WTC11 (cell line): ENCODE measurements around the gene QRFP. TPM values are rescaled to one million over a fixed set of nuclear protein-coding genes. Genes with fewer than 3 reads are reported as not detected.

Experiments
- ATAC-seq: fragments of 200-7000 bp; cut with Tn5 transposase; 2 replicates; pipeline ENCODE4 v1.10.0; 2021; ENCODE audit warnings: mild to moderate bottlenecking, moderate library complexity
- CTCF ChIA-PET: fragments of 300-600 bp; sonication (Branson Sonifier 250); formaldehyde crosslinking; loops from one replicate; lab custom pipeline; 2021; ENCODE audit warnings: antibody characterized with exemption; lab: Charles Lee
- POLR2A ChIA-PET: fragments of 350-600 bp; sonication (Branson Sonifier 250); formaldehyde crosslinking; loops from one replicate; lab custom pipeline; 2021; ENCODE audit warnings: antibody characterized with exemption; lab: Charles Lee
- DNase-seq: peaks from one replicate; pipeline ENCODE4 v3.0.0; 2021; ENCODE audit warnings: low spot score
- H3K27ac Mint-ChIP-seq: 2 replicates; pipeline ENCODE4 v1.8.0; 2021; ENCODE audit warnings: mixed read lengths
- H3K27me3 Mint-ChIP-seq: 2 replicates; pipeline ENCODE4 v1.8.0; 2021; ENCODE audit warnings: low read depth, mild to moderate bottlenecking, moderate library complexity, mixed read lengths
- H3K36me3 Mint-ChIP-seq: 2 replicates; pipeline ENCODE4 v1.8.0; 2021; ENCODE audit warnings: mixed read lengths
- H3K4me1 Mint-ChIP-seq: 2 replicates; pipeline ENCODE4 v1.8.0; 2022; ENCODE audit warnings: mixed read lengths
- H3K4me3 Mint-ChIP-seq: 2 replicates; pipeline ENCODE4 v1.8.0; 2021; ENCODE audit warnings: mild to moderate bottlenecking, moderate library complexity, mixed read lengths
- H3K9me3 Mint-ChIP-seq: 2 replicates; pipeline ENCODE4 v1.8.0; 2021; ENCODE audit warnings: mixed read lengths
- CREB1 ChIP-seq: sonication (generic); formaldehyde crosslinking; IDR thresholded peaks from 2 replicates; pipeline ENCODE4 v1.8.0; 2023; ENCODE audit warnings: mild to moderate bottlenecking, missing genetic modification reagents
- CREM ChIP-seq: sonication (generic); formaldehyde crosslinking; IDR thresholded peaks from 2 replicates; pipeline ENCODE4 v1.8.1; 2022; ENCODE audit warnings: mild to moderate bottlenecking, missing genetic modification reagents, moderate library complexity
- ELF4 ChIP-seq: sonication (generic); formaldehyde crosslinking; IDR thresholded peaks from 2 replicates; pipeline ENCODE4 v1.8.1; 2022; ENCODE audit warnings: low read depth, mild to moderate bottlenecking, moderate library complexity, missing genetic modification reagents
- HMGA2 ChIP-seq: fragments of 250-450 bp; sonication (Bioruptor Pico); IDR thresholded peaks from 2 replicates; pipeline ENCODE4 v1.4.0; 2021; ENCODE audit warnings: mild to moderate bottlenecking, moderate library complexity
- JUN ChIP-seq: sonication (generic); formaldehyde crosslinking; IDR thresholded peaks from 2 replicates; pipeline ENCODE4 v1.8.0; 2023; ENCODE audit warnings: mild to moderate bottlenecking, missing genetic modification reagents
- KAT7 ChIP-seq: sonication (generic); formaldehyde crosslinking; IDR thresholded peaks from 2 replicates; pipeline ENCODE4 v1.8.1; 2023; ENCODE audit warnings: missing genetic modification reagents, mild to moderate bottlenecking, borderline replicate concordance
- NFE2L1 ChIP-seq: sonication (generic); formaldehyde crosslinking; IDR thresholded peaks from 2 replicates; pipeline ENCODE4 v1.8.1; 2023; ENCODE audit warnings: missing genetic modification reagents
- NR2C2 ChIP-seq: sonication (generic); formaldehyde crosslinking; IDR thresholded peaks from 2 replicates; pipeline ENCODE4 v1.8.0; 2022; ENCODE audit warnings: mild to moderate bottlenecking, missing genetic modification reagents
- SOX15 ChIP-seq: fragments of 250-450 bp; sonication (Bioruptor Pico); IDR thresholded peaks from 2 replicates; pipeline ENCODE4 v1.9.0; 2021; ENCODE audit warnings: mild to moderate bottlenecking
- TEAD4 ChIP-seq: sonication (generic); formaldehyde crosslinking; IDR thresholded peaks from 2 replicates; pipeline ENCODE4 v1.8.0; 2022; ENCODE audit warnings: mild to moderate bottlenecking, missing genetic modification reagents
- ZNF219 ChIP-seq: sonication (generic); formaldehyde crosslinking; IDR thresholded peaks from 2 replicates; pipeline ENCODE4 v1.8.0; 2023; ENCODE audit warnings: missing genetic modification reagents, mild to moderate bottlenecking, borderline replicate concordance
- ZNF396 ChIP-seq: fragments of 250-450 bp; sonication (Bioruptor Pico); IDR thresholded peaks from 2 replicates; pipeline ENCODE4 v1.8.0; 2021; ENCODE audit warnings: mild to moderate bottlenecking, moderate library complexity, borderline replicate concordance
- total RNA-seq: library from RNA; stranded (reverse); gene quantifications from 3 replicates; pipeline ENCODE4 v1.2.3, GENCODE V29; 2021
- TF ChIP-seq, protein P1 (sequence below): fragments of 250-450 bp; sonication (Bioruptor Pico); IDR thresholded peaks from 2 replicates; pipeline ENCODE4 v1.9.0; 2021; ENCODE audit warnings: moderate library complexity, mild to moderate bottlenecking, inconsistent platforms, borderline replicate concordance
- TF ChIP-seq, protein P2 (sequence below): sonication (generic); formaldehyde crosslinking; IDR thresholded peaks from 2 replicates; pipeline ENCODE4 v1.8.1; 2022; ENCODE audit warnings: low read depth, missing genetic modification reagents, borderline replicate concordance
- TF ChIP-seq, protein P3 (sequence below): fragments of 250-450 bp; sonication (Bioruptor Pico); IDR thresholded peaks from 2 replicates; pipeline ENCODE4 v2.1.2; 2022; ENCODE audit warnings: mild to moderate bottlenecking, moderate library complexity
- TF ChIP-seq, protein P4 (sequence below): fragments of 200-600 bp; IDR thresholded peaks from 2 replicates; pipeline ENCODE4 v1.8.0; 2022; ENCODE audit warnings: antibody characterized with exemption
- TF ChIP-seq, protein P5 (sequence below): sonication (generic); formaldehyde crosslinking; IDR thresholded peaks from 2 replicates; pipeline ENCODE4 v1.8.1; 2023; ENCODE audit warnings: mild to moderate bottlenecking, missing genetic modification reagents, moderate library complexity
- TF ChIP-seq, protein P6 (sequence below): sonication (generic); formaldehyde crosslinking; IDR thresholded peaks from 2 replicates; pipeline ENCODE4 v1.8.1; 2022; ENCODE audit warnings: mild to moderate bottlenecking, moderate library complexity, missing genetic modification reagents
- TF ChIP-seq, protein P7 (sequence below): sonication (generic); formaldehyde crosslinking; IDR thresholded peaks from 2 replicates; pipeline ENCODE4 v1.8.1; 2023; ENCODE audit warnings: mild to moderate bottlenecking, missing genetic modification reagents

QRFP gene
- total RNA-seq, 1 experiment from 2014 or later, result not detected

DNA sequence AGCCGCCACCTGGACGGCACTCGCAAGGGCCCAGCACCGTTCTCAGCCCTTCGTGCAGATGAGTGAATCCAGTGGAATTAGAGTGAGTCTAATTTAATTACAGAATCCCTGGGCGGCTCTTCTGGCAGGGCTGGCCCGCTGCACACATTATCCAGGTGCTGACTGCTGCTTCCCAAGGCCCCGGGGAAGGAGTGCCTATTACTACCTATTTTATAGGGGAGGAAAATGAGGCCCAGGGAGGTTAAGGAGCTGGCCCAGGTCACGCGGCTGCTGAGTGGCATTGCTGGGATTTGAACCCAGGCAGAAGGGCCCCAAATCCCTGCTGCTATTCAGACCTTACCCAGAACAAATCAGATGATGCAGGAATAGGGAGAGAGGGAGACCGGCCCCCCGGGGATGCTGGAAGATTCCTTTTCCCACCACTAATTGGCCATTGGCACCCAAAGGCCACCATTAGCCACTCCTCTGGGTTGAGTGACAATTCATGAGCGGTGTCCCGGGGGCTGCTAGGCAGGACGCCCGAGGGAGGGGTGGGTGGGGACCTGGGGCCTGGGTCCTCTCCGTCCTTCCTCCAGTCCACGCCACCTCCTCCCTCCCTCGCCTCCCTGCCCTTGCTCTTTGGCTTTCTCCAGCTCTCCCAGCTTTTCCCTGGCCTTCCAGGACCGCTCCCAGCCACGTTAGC, 10.3 kb upstream of the QRFP start:
- ATAC-seq, result no peak
- H3K9me3 Mint-ChIP-seq, result no peaks in the 10 kb centered on the region
- H3K4me1 Mint-ChIP-seq, result no peaks in the 10 kb centered on the region
- ChIA-PET POLR2A (no interaction called here), CTCF (interaction anchor here (1.4 to 1.6 kb wide), 3 partner anchors 26 to 91 kb away, joined by 3 to 8 read pairs (median 4); no protein-coding TSS in a partner anchor)
- H3K36me3 Mint-ChIP-seq, result no peaks in the 10 kb centered on the region
- no peak for DNase-seq
- TF ChIP-seq TEAD4 (no peak), NR2C2 (no peak), ZNF219 (CRISPR knock-in tag) (no peak), CREB1 (CRISPR knock-in tag) (no peak)
- TF ChIP-seq, protein P1, sequence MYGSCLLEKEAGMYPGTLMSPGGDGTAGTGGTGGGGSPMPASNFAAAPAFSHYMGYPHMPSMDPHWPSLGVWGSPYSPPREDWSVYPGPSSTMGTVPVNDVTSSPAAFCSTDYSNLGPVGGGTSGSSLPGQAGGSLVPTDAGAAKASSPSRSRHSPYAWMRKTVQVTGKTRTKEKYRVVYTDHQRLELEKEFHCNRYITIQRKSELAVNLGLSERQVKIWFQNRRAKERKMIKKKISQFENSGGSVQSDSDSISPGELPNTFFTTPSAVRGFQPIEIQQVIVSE (CRISPR knock-in tag), result no peak
- TF ChIP-seq, protein P2, sequence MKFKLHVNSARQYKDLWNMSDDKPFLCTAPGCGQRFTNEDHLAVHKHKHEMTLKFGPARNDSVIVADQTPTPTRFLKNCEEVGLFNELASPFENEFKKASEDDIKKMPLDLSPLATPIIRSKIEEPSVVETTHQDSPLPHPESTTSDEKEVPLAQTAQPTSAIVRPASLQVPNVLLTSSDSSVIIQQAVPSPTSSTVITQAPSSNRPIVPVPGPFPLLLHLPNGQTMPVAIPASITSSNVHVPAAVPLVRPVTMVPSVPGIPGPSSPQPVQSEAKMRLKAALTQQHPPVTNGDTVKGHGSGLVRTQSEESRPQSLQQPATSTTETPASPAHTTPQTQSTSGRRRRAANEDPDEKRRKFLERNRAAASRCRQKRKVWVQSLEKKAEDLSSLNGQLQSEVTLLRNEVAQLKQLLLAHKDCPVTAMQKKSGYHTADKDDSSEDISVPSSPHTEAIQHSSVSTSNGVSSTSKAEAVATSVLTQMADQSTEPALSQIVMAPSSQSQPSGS (CRISPR knock-in tag), result no peak
- H3K27me3 Mint-ChIP-seq, result no peaks in the 10 kb centered on the region
- H3K27ac Mint-ChIP-seq, result no peak overlapping the region
- no peak overlapping the region for H3K4me3 Mint-ChIP-seq

DNA sequence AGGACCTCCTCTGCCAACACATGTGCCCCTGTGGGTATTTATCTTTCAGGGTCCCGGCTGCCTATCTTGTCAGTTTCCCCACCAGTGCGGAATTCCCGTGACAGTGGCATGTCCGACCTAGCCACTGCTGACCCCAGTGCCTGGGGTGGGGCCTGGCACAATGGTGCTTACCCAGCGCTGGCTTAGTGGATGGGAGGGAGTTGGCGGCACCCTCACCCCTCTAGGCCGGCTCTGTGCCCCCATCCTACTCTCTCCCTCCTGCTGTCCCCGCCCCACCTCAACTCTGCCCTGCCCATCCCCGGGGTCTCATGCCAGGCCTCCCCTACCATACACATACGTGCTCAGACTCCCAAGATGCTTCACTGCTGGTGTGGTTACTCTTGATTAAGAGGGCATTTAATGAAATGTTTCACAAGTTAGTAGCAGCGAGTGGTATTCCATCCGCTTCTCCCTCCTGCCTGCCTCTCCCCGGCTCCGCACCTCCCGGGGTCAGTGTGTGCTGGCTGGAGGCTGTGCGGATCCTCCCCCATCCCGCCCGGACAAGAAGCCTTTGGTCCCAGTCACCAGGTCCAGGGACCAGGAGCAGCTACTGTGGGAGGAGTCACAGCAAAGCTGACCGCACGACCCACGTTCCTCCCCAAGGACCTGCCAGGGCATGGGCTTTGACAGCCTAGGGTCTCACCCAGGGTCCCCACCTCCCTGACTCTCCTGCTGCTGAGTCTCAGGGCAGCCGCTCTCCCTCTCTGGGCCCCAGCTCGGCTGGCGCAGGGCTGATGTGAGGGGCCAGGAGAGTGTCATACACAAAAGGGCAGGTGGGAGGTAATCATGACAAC, 9.5 kb upstream of the QRFP start:
- ATAC-seq (no peak), DNase-seq (no peak)
- Mint-ChIP-seq H3K36me3 (no peaks in the 10 kb centered on the region), H3K27me3 (no peaks in the 10 kb centered on the region), H3K4me3 (no peak overlapping the region), H3K4me1 (no peaks in the 10 kb centered on the region), H3K9me3 (no peaks in the 10 kb centered on the region), H3K27ac (no peak overlapping the region)
- ChIA-PET CTCF (interaction anchor here (1.5 kb wide), 1 partner anchor 26 kb away, joined by 4 read pairs; no protein-coding TSS in a partner anchor), POLR2A (no interaction called here)
- TF ChIP-seq SOX15 (CRISPR knock-in tag) (no peak), KAT7 (no peak), ZNF219 (CRISPR knock-in tag) (no peak)
- TF ChIP-seq, protein P3, sequence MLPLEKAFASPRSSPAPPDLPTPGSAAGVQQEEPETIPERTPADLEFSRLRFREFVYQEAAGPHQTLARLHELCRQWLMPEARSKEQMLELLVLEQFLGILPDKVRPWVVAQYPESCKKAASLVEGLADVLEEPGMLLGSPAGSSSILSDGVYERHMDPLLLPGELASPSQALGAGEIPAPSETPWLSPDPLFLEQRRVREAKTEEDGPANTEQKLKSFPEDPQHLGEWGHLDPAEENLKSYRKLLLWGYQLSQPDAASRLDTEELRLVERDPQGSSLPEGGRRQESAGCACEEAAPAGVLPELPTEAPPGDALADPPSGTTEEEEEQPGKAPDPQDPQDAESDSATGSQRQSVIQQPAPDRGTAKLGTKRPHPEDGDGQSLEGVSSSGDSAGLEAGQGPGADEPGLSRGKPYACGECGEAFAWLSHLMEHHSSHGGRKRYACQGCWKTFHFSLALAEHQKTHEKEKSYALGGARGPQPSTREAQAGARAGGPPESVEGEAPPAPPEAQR (CRISPR knock-in tag), result no peak

DNA sequence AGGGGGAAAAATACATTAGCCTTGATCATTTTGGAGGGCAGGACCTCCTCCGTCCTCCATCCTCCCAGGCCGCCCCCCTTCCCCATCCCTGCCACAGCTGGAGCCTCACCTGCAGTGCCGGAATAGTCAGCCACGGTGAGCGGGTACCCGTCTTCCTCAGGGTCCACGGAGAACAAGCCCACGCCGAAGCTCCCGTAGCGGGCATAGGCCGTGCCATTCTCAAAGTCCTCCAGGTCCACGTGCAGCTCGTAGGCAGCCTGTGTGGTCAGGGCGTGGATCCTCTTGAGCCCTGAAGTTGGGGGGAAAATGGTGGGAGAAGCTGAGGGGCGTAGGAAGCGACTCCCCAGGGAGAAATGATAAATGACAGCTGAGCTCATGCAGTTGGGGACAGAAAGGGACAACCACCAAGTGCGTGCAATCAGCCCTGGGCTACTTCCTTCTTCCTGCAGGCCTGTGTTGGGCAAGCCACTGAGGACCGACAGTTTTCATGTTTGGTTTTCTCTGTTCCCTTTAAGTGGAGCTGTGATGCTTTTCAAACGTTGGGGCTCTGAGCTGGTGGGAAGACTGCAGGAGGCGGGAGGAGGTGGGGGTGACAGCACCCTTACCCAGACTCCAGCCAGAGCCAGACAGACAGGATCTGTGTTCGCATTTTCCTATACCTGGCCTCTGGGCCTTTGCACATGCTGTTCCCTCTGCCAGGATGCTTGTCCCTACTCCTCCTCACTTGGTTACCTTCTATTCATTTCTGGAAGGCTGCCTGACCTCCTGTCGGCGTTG, 8.7 kb upstream of the QRFP start:
- ChIA-PET CTCF (no interaction called here), POLR2A (no interaction called here)
- Mint-ChIP-seq H3K9me3 (no peaks in the 10 kb centered on the region), H3K27me3 (no peaks in the 10 kb centered on the region), H3K27ac (no peak overlapping the region), H3K36me3 (no peaks in the 10 kb centered on the region), H3K4me1 (no peaks in the 10 kb centered on the region), H3K4me3 (no peak overlapping the region)
- DNase-seq (no peak), ATAC-seq (no peak)
- TF ChIP-seq HMGA2 (CRISPR knock-in tag) (no peak), ELF4 (CRISPR knock-in tag) (no peak), CREM (no peak), ZNF396 (CRISPR knock-in tag) (no peak), JUN (CRISPR knock-in tag) (no peak), NFE2L1 (CRISPR knock-in tag) (no peak)
- TF ChIP-seq, protein P4, sequence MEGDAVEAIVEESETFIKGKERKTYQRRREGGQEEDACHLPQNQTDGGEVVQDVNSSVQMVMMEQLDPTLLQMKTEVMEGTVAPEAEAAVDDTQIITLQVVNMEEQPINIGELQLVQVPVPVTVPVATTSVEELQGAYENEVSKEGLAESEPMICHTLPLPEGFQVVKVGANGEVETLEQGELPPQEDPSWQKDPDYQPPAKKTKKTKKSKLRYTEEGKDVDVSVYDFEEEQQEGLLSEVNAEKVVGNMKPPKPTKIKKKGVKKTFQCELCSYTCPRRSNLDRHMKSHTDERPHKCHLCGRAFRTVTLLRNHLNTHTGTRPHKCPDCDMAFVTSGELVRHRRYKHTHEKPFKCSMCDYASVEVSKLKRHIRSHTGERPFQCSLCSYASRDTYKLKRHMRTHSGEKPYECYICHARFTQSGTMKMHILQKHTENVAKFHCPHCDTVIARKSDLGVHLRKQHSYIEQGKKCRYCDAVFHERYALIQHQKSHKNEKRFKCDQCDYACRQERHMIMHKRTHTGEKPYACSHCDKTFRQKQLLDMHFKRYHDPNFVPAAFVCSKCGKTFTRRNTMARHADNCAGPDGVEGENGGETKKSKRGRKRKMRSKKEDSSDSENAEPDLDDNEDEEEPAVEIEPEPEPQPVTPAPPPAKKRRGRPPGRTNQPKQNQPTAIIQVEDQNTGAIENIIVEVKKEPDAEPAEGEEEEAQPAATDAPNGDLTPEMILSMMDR, result no peak
- TF ChIP-seq, protein P5, sequence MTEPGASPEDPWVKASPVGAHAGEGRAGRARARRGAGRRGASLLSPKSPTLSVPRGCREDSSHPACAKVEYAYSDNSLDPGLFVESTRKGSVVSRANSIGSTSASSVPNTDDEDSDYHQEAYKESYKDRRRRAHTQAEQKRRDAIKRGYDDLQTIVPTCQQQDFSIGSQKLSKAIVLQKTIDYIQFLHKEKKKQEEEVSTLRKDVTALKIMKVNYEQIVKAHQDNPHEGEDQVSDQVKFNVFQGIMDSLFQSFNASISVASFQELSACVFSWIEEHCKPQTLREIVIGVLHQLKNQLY, result no peak
- TF ChIP-seq, protein P6, sequence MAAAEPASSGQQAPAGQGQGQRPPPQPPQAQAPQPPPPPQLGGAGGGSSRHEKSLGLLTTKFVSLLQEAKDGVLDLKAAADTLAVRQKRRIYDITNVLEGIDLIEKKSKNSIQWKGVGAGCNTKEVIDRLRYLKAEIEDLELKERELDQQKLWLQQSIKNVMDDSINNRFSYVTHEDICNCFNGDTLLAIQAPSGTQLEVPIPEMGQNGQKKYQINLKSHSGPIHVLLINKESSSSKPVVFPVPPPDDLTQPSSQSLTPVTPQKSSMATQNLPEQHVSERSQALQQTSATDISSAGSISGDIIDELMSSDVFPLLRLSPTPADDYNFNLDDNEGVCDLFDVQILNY (CRISPR knock-in tag), result no peak
- TF ChIP-seq, protein P7, sequence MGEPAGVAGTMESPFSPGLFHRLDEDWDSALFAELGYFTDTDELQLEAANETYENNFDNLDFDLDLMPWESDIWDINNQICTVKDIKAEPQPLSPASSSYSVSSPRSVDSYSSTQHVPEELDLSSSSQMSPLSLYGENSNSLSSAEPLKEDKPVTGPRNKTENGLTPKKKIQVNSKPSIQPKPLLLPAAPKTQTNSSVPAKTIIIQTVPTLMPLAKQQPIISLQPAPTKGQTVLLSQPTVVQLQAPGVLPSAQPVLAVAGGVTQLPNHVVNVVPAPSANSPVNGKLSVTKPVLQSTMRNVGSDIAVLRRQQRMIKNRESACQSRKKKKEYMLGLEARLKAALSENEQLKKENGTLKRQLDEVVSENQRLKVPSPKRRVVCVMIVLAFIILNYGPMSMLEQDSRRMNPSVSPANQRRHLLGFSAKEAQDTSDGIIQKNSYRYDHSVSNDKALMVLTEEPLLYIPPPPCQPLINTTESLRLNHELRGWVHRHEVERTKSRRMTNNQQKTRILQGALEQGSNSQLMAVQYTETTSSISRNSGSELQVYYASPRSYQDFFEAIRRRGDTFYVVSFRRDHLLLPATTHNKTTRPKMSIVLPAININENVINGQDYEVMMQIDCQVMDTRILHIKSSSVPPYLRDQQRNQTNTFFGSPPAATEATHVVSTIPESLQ, result no peak
